ENCODE measurements around the gene ELOVL1.

GRCh38 chr1:43324810-43325209 is 43.0 kb downstream of the ELOVL1 start:
- TF ChIP-seq CTCF (IDR thresholded peaks at IDR 0.05) (no peak), POLR2A (IDR thresholded peaks at IDR 0.05) (no peak)

Data from gastroesophageal sphincter (tissue), 3 donors.